ENCODE results near the gene TLE3.
"Not testable (repeated sequence)": the region's sequence is repeated elsewhere in the genome, so short reads cannot be mapped to it uniquely, and the experiment has no call there.

The TLE3 gene

GRCh38 chr15:70097321-70098152 lies at the start of gene TLE3:
TLE3 (minus strand) TSS chr15:70097917; CDS start chr15:70096798, 1,119 bp downstream.
- FAIRE-seq, result peak; percentile 88

- no peak for FAIRE-seq
Observed at GRCh38 chr15:70147178-70147760, 49.6 kb upstream of the TLE3 start.

GRCh38 chr15:70146771-70147170 lies 49.1 kb upstream of the TLE3 start:
- no peak for FAIRE-seq

- FAIRE-seq, result no peak
Observed at GRCh38 chr15:70146162-70146561, 48.4 kb upstream of the TLE3 start.

- no peak for FAIRE-seq
Observed at GRCh38 chr15:70145261-70145660, 47.5 kb upstream of the TLE3 start.

GRCh38 chr15:70142322-70143191 lies 44.8 kb upstream of the TLE3 start:
- no peak for FAIRE-seq

GRCh38 chr15:70142072-70142321 lies 44.3 kb upstream of the TLE3 start:
- no peak for FAIRE-seq

GRCh38 chr15:70141376-70142071 lies 43.8 kb upstream of the TLE3 start:
- FAIRE-seq, result no peak

- FAIRE-seq, result no peak
Observed at GRCh38 chr15:70140543-70141375, 43.0 kb upstream of the TLE3 start.

- no peak for FAIRE-seq
Observed at GRCh38 chr15:70140025-70140542, 42.4 kb upstream of the TLE3 start.

- FAIRE-seq, result no peak
Observed at GRCh38 chr15:70137967-70138366, 40.2 kb upstream of the TLE3 start.

- FAIRE-seq, result not testable (repeated sequence)
Observed at GRCh38 chr15:70137021-70137420, 39.3 kb upstream of the TLE3 start.

- FAIRE-seq, result no peak
Observed at GRCh38 chr15:70133781-70134421, 36.2 kb upstream of the TLE3 start.

- FAIRE-seq, result no peak
Observed at GRCh38 chr15:70133296-70133695, 35.6 kb upstream of the TLE3 start.

GRCh38 chr15:70132571-70132970 lies 34.9 kb upstream of the TLE3 start:
- FAIRE-seq, result no peak

- no peak for FAIRE-seq
Observed at GRCh38 chr15:70132139-70132538, 34.4 kb upstream of the TLE3 start.

- FAIRE-seq, result no peak
Observed at GRCh38 chr15:70128414-70129140, 30.9 kb upstream of the TLE3 start.

- no peak for FAIRE-seq
Observed at GRCh38 chr15:70127770-70128413, 30.2 kb upstream of the TLE3 start.

GRCh38 chr15:70127288-70127746 lies 29.6 kb upstream of the TLE3 start:
- FAIRE-seq, result no peak

GRCh38 chr15:70126362-70126761 lies 28.6 kb upstream of the TLE3 start:
- no peak for FAIRE-seq

All from A204.1 (cell line).